PC-9 (cell line): ENCODE results near the gene OR6B3. TPM values are rescaled to one million over a fixed set of nuclear protein-coding genes. Genes with fewer than 3 reads are reported as not detected.

Source experiments
- BruUV-seq: library from RNA; stranded (reverse); fragments of 400-500 nt; replicated peaks from 2 replicates; lab custom pipeline; 2021; lab: Mats Ljungman, UMichigan
- CTCF ChIA-PET: fragments of 300-600 bp; sonication (Branson Sonifier 250); formaldehyde crosslinking; loops from one replicate; lab custom pipeline; 2022; ENCODE audit warnings: antibody characterized with exemption; lab: Charles Lee
- POLR2A ChIA-PET: fragments of 300-600 bp; sonication (Branson Sonifier 250); formaldehyde crosslinking; loops from one replicate; lab custom pipeline; 2022; ENCODE audit warnings: antibody characterized with exemption; ENCODE audit not compliant: unreplicated experiment; lab: Charles Lee
- DNase-seq, 2 experiments: peaks; one replicate each; pipeline versions ENCODE4 v3.0.0 to v3.0.0-alpha.2; 2015 to 2022; ENCODE audit warnings: mixed read lengths in 1 of 2
- H2AFZ ChIP-seq: fragments of 200-600 bp; sonication (generic); 2 replicates; pipeline ENCODE4 v1.8.1; 2017; ENCODE audit warnings: antibody characterized with exemption
- H3F3A ChIP-seq: fragments of 200-600 bp; sonication (generic); 2 replicates; pipeline ENCODE4 v1.8.1; 2017; ENCODE audit warnings: antibody characterized with exemption, mild to moderate bottlenecking, low read depth; ENCODE audit not compliant: insufficient read depth
- H3K27ac ChIP-seq: fragments of 200-600 bp; sonication (generic); 2 replicates; pipeline ENCODE4 v1.6.1; 2016; ENCODE audit warnings: mixed run types
- H3K27me3 ChIP-seq: fragments of 200-600 bp; sonication (generic); 2 replicates; pipeline ENCODE4 v1.6.1; 2016; ENCODE audit warnings: low read depth, mixed run types; ENCODE audit not compliant: insufficient read depth
- H3K36me3 ChIP-seq: fragments of 200-600 bp; sonication (generic); 2 replicates; pipeline ENCODE4 v1.6.1; 2016; ENCODE audit warnings: low read depth, mixed run types
- H3K4me1 ChIP-seq: fragments of 200-600 bp; sonication (generic); replicated peaks from 2 replicates; pipeline ENCODE4 v1.6.1; 2016; ENCODE audit warnings: mixed run types; ENCODE audit not compliant: insufficient read depth
- H3K4me2 ChIP-seq: fragments of 200-600 bp; sonication (generic); 2 replicates; pipeline ENCODE4 v1.6.1; 2017; ENCODE audit warnings: mixed run types
- H3K4me3 ChIP-seq: fragments of 200-600 bp; sonication (generic); 2 replicates; pipeline ENCODE4 v1.6.1; 2016; ENCODE audit warnings: mixed run types
- H3K79me2 ChIP-seq: fragments of 200-600 bp; sonication (generic); 2 replicates; pipeline ENCODE4 v1.6.1; 2017; ENCODE audit warnings: low read depth, mixed run types
- H3K9me2 ChIP-seq: fragments of 200-600 bp; sonication (generic); 2 replicates; pipeline ENCODE4 v1.8.1; 2017; ENCODE audit warnings: mild to moderate bottlenecking; ENCODE audit not compliant: insufficient read depth
- H3K9me3 ChIP-seq: fragments of 200-600 bp; sonication (generic); 2 replicates; pipeline ENCODE4 v1.8.1; 2016; ENCODE audit warnings: low read depth; ENCODE audit not compliant: insufficient read depth
- H4K20me1 ChIP-seq: fragments of 200-600 bp; sonication (generic); 2 replicates; pipeline ENCODE4 v1.8.1; 2017; ENCODE audit not compliant: insufficient read depth
- EZH2 ChIP-seq: fragments of 200-600 bp; sonication (generic); IDR thresholded peaks from 2 replicates; pipeline ENCODE4 v1.8.0; 2017; ENCODE audit warnings: antibody characterized with exemption, low read depth
- intact Hi-C: fragments of 100-400 bp; cut with micrococcal nuclease; formaldehyde crosslinking; loops from one replicate; pipeline ENCODE4 v1.10.0; 2022; ENCODE audit not compliant: unreplicated experiment
- total RNA-seq: library from RNA; stranded (reverse); gene quantifications from 2 replicates; pipeline ENCODE4 v1.2.3, GENCODE V29; 2021
- TF ChIP-seq, protein P1 (sequence below): fragments of 200-600 bp; sonication (generic); conservative IDR thresholded peaks from 2 replicates; pipeline ENCODE4 v1.6.1; 2017; ENCODE audit warnings: mixed run types, antibody characterized with exemption, mild to moderate bottlenecking, moderate library complexity

OR6B3 gene
- total RNA-seq, 1 experiment from 2014 or later: not detected

DNA sequence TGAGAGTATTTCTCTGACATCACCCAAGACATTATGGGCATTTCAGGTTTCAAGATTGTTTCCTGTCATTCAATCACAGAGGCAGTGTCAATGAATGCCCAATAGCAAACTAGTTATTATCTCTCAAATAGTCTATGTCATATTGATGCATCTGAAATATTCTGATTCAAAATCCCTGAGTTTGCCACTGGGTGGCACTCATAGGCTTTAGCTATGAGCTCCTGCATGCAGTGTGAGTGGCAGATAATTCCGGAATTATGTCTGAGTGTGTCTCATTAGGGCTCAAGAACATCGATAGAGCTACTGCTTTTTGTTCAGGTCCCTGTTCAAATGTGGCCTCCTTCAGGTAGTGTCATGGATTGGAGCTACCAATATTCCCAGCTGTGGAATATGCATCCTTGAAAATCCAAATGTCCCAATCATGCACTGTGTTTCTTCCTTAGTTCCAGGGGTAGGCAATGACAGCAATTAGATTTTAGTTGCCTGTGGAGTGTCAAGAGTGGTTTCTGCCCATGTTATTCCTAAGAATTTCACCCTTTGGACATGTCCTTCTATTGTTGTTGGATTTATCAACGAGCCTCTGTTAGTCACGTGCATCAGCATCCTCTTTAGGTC lies 7.8 kb upstream of the OR6B3 start:
- TF ChIP-seq, protein P1, sequence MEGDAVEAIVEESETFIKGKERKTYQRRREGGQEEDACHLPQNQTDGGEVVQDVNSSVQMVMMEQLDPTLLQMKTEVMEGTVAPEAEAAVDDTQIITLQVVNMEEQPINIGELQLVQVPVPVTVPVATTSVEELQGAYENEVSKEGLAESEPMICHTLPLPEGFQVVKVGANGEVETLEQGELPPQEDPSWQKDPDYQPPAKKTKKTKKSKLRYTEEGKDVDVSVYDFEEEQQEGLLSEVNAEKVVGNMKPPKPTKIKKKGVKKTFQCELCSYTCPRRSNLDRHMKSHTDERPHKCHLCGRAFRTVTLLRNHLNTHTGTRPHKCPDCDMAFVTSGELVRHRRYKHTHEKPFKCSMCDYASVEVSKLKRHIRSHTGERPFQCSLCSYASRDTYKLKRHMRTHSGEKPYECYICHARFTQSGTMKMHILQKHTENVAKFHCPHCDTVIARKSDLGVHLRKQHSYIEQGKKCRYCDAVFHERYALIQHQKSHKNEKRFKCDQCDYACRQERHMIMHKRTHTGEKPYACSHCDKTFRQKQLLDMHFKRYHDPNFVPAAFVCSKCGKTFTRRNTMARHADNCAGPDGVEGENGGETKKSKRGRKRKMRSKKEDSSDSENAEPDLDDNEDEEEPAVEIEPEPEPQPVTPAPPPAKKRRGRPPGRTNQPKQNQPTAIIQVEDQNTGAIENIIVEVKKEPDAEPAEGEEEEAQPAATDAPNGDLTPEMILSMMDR: peak; percentile 84
- no peak for TF ChIP-seq EZH2
- Histone ChIP-seq H3K4me1 (no peaks in the 10 kb centered on the region), H3K4me2 (no peak overlapping the region), H3K27ac (no peak overlapping the region), H3K36me3 (no peaks in the 10 kb centered on the region), H2AFZ (no peak overlapping the region), H4K20me1 (no peaks in the 10 kb centered on the region), H3K79me2 (no peaks in the 10 kb centered on the region), H3K27me3 (peaks cover 90% of the 10 kb centered on the region), H3K4me3 (no peak overlapping the region), H3K9me3 (no peaks in the 10 kb centered on the region), H3K9me2 (no peaks in the 10 kb centered on the region), H3F3A (no peaks in the 10 kb centered on the region)
- BruUV-seq: no TSS peak
- DNase-seq: peak; percentile 54 to 55
- POLR2A ChIA-PET: interaction anchor here (0.5 kb wide), 1 partner anchor 1298 kb away, joined by 3 read pairs; no protein-coding TSS in a partner anchor
- CTCF ChIA-PET: interaction anchor here (0.6 to 1.4 kb wide), 8 partner anchors 9 to 779 kb away, joined by 3 to 10 read pairs (median 4); partner anchors contain the start of gene OTOS
- intact Hi-C loops: loop anchor here (1.0 to 10.0 kb wide), 5 partner anchors 83 to 779 kb away; partner anchors contain the start of genes DUSP28 and RNPEPL1

DNA sequence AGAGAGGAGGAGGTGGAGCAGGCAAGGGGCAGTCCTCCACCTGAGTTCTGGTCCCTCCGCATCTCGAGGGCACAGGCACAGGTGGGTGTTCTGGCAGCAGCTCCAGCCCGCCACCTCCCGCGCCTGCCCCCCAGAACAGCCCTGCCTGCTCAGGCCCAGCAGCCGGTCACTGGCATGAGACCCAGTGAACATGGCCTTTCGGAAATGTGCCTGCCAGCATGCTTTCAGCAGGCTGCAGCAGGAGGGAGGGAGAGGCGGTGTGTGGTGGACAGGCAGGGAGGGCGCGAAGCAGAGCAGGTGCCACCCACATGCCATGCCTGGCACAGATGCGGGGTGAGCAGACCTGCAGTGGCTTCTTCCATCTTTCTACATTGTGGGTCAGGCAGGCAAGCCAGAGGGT lies 3.4 kb upstream of the OR6B3 start:
- Histone ChIP-seq H3K9me2 (no peaks in the 10 kb centered on the region), H3K4me2 (no peak overlapping the region), H3K4me3 (no peak overlapping the region), H3K36me3 (no peaks in the 10 kb centered on the region), H3K27ac (no peak overlapping the region), H4K20me1 (no peaks in the 10 kb centered on the region), H2AFZ (no peak overlapping the region), H3F3A (no peaks in the 10 kb centered on the region), H3K9me3 (no peaks in the 10 kb centered on the region), H3K4me1 (no peaks in the 10 kb centered on the region), H3K27me3 (peaks cover 96% of the 10 kb centered on the region), H3K79me2 (no peaks in the 10 kb centered on the region)
- no peak for DNase-seq
- TF ChIP-seq, protein P1: no peak
- TF ChIP-seq EZH2: no peak
- ChIA-PET POLR2A (no interaction called here), CTCF (no interaction called here)
- no TSS peak for BruUV-seq
- intact Hi-C loops: no loop called here

DNA sequence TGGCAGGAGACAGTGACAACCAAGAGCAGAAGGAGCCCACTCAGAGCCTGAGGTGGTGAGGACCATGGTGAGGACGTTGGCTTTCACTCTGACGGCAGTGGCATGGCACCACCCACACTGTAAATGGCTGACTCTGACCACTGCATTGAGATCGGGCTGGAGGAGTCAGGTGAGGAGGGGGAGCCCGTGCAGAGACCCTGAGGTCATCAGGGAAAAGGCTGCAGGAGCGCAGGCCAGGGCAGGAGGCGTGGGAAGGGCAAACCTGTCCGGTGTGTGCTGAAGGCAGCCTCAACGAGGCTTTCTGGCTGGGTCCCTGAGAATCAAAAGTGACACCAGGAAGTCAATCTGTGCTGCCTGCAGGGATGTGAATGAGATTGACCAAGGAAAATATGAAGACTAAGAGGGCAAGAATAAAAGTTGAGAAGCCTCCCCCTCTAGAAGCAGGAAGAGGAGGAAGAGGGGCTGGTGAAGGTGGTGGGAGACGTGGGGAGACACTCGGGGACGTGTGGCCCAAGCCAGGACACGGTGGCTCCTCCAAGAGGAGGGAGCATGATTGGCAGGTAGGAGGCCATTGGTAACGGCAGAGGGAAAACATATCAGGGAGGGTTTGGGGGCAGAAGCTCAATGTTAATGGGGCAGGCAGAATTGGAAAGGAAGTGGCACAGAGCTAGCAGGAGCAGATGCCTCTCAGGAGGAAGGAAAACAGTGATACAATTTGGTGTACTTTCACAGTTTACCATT lies 2.0 kb upstream of the OR6B3 start:
- no peaks in the 10 kb centered on the region for H3K79me2 ChIP-seq
- peaks cover 99% of the 10 kb centered on the region for H3K27me3 ChIP-seq
- H3F3A ChIP-seq: no peaks in the 10 kb centered on the region
- DNase-seq: no peak
- peak overlapping the region; percentile 49; the same call in 1 of the 2 replicates for H3K4me2 ChIP-seq
- no peaks in the 10 kb centered on the region for H3K4me1 ChIP-seq
- no peaks in the 10 kb centered on the region for H3K9me2 ChIP-seq
- ChIA-PET CTCF (no interaction called here), POLR2A (no interaction called here)
- no peak overlapping the region for H2AFZ ChIP-seq
- H3K9me3 ChIP-seq: no peaks in the 10 kb centered on the region
- no peak overlapping the region for H3K27ac ChIP-seq
- H4K20me1 ChIP-seq: no peaks in the 10 kb centered on the region
- no peak overlapping the region for H3K4me3 ChIP-seq
- no peak for TF ChIP-seq EZH2
- TF ChIP-seq, protein P1: no peak
- no peaks in the 10 kb centered on the region for H3K36me3 ChIP-seq
- no TSS peak for BruUV-seq
- intact Hi-C loops: no loop called here
